Adrenal gland (tissue), 5 donors: ENCODE results near the gene MAST4.

ENCODE experiments used
- CTCF ChIP-seq, 6 experiments: fragments of 450-650 bp in 4 of 6; fragments of 200-600 bp in 2 of 6; sonication (generic) in 1 of 6; IDR thresholded peaks; 1 replicate in 5 of 6; 2 replicates in 1 of 6; pipeline versions ENCODE4 v1.5.1 to v1.8.0; 2016 to 2021; ENCODE audit warnings: antibody characterized with exemption in 6 of 6, mild to moderate bottlenecking in 2 of 6, moderate library complexity in 1 of 6
- POLR2A ChIP-seq, 2 donors: fragments of 450-650 bp; IDR thresholded peaks; one replicate each; pipeline ENCODE4 v1.6.1; 2017; ENCODE audit warnings: antibody characterized with exemption in 2 of 2, mild to moderate bottlenecking in 2 of 2, moderate library complexity in 1 of 2
- donor health status: DM: no; HTN: no; CAD: no.

- TF ChIP-seq CTCF (IDR thresholded peaks at IDR 0.05): no peak
- no peak for TF ChIP-seq POLR2A (IDR thresholded peaks at IDR 0.05)
Observed at GRCh38 chr5:67026278-67026677, 430.1 kb downstream of the MAST4 start.
